HEK293T (cell line): ENCODE data around the gene SFI1.

Experiments
- ARNT ChIP-seq: fragments of 450-650 bp; IDR thresholded peaks from 2 replicates; pipeline ENCODE4 v1.6.1; 2017; ENCODE audit warnings: mild to moderate bottlenecking
- BHLHE40 ChIP-seq: fragments of 450-650 bp; IDR thresholded peaks from 2 replicates; pipeline ENCODE4 v1.6.1; 2016; ENCODE audit warnings: mild to moderate bottlenecking, moderate library complexity, borderline replicate concordance
- CTBP1 ChIP-seq: fragments of 450-650 bp; IDR thresholded peaks from 2 replicates; pipeline ENCODE4 v1.6.1; 2016; ENCODE audit warnings: borderline replicate concordance
- FOXA1 ChIP-seq: fragments of 450-650 bp; IDR thresholded peaks from 2 replicates; pipeline ENCODE4 v1.6.1; 2016; ENCODE audit warnings: mild to moderate bottlenecking
- FOXK2 ChIP-seq: fragments of 450-650 bp; IDR thresholded peaks from 2 replicates; pipeline ENCODE4 v1.6.1; 2016; ENCODE audit warnings: mild to moderate bottlenecking
- FOXM1 ChIP-seq: fragments of 450-650 bp; IDR thresholded peaks from 2 replicates; pipeline ENCODE4 v1.6.1; 2017; ENCODE audit warnings: mild to moderate bottlenecking, borderline replicate concordance
- L3MBTL2 ChIP-seq: fragments of 450-650 bp; conservative IDR thresholded peaks from 2 replicates; pipeline ENCODE4 v1.6.1; 2016; ENCODE audit warnings: mild to moderate bottlenecking
- PKNOX1 ChIP-seq: fragments of 450-650 bp; IDR thresholded peaks from 2 replicates; pipeline ENCODE4 v1.6.1; 2016
- SP1 ChIP-seq: fragments of 450-650 bp; IDR thresholded peaks from 2 replicates; pipeline ENCODE4 v1.6.1; 2017
- TARDBP ChIP-seq: fragments of 450-650 bp; IDR thresholded peaks from 2 replicates; pipeline ENCODE4 v1.6.1; 2016

DNA sequence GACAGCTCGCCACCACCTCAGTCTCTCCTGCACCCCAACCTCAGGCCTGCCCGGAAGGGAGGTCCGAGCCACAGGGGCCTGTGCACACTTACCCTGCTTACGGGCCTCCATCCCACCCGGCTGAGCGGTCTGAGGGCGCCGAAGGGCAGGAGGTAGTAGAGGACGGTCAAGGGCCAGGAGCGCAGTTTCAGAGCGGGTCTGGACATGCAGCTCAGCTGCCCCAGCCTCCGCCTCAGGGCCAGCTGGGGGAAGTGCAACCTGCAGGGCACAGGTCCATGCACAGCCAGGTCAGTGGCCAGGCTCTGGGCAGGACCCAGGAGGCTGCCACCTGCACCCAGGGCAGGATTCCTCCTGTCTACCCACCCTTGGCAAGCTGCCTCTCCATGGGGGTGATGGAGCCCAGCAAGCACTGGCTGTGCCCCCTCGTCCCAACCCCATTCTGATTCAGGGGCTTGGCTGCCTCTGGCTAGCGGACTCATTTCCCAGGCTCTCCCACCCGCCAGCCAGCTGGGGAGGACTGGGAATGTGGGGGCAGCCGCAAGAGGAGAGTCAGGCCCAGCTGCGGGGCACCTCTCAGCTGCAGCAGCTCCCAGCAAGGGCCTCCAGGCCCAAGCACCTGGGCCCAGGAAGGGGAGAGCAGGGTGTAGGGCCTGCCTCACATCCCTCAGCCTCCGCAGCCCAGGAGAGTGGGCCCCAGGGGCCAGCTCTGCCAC, 127.4 kb downstream of the SFI1 start:
- TF ChIP-seq FOXK2 (no peak), PKNOX1 (no peak), L3MBTL2 (no peak), FOXM1 (no peak), SP1 (no peak), BHLHE40 (no peak), FOXA1 (no peak), TARDBP (no peak), CTBP1 (no peak), ARNT (no peak)
